ENCODE measurements around the gene SEMA6B. TPM values are rescaled to one million over a fixed set of nuclear protein-coding genes. Genes with fewer than 3 reads are reported as not detected.

Gene SEMA6B
- total RNA-seq, 4 donors from 2014 or later = 3.7 to 22.5 (median 14.2) TPM

DNA sequence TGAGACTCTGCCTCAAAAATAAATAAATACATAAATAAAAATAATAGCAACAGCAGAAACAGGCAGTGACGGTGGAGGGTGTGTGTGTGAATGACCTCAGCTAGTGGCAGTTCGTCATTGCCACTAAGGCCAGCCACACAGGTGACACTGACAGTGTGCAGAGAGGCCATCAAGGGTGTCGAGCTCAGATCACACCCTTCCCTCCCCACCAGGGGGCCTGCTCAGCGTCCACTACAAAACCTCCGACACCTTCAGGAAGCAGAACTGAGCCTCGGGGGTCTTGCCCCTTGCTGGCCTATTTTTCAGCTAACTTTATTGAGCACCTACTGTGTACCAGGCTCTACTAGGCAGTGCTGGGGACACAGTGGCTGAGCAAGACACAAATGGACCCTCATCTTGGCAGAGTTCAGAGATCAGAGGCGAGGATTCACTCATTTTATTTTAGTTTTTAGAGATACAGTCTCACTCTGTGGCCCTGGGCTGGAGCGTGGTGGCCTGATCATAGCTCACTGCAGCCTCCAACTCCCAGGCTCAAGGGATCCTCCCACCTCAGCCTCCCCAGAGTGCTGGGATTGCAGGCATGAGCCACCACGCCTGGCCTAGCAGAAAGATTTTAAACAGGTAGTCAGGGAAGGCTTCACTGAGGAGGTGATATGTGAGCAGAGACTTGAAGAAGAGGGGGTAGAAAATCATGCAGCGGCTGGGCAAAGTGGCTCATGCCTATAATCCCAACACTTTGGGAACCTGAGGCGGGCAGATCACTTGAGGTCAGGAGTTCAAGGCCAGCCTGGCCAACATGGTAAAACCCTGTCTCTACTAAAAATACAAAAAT lies 30.3 kb upstream of the SEMA6B start:
- DNase-seq (ENCODE audit: extremely low spot score) = no peak
- Histone ChIP-seq H3K4me1 (peaks cover 2 to 3% (median 3%) of the 10 kb centered on the region in 4 donors), H3K27me3 (peaks cover 0 to 73% (median 8%) of the 10 kb centered on the region in 4 donors), H3K36me3 (no peaks in the 10 kb centered on the region), H3K27ac (replicated peaks in 1 of 4) (no peak overlapping the region), H3K4me3 (no peak overlapping the region), H3K9me3 (no peaks in the 10 kb centered on the region)
- TF ChIP-seq POLR2A (IDR thresholded peaks at IDR 0.05; ENCODE audit: low read depth) (no peak), CTCF (IDR thresholded peaks at IDR 0.05) (peak in 1 of 3 experiments; percentile 22)
- 60% methylated on average over 10 of the region's 11 CpGs for WGBS
- intact Hi-C loops (cut with DNase I) = no loop called here

DNA sequence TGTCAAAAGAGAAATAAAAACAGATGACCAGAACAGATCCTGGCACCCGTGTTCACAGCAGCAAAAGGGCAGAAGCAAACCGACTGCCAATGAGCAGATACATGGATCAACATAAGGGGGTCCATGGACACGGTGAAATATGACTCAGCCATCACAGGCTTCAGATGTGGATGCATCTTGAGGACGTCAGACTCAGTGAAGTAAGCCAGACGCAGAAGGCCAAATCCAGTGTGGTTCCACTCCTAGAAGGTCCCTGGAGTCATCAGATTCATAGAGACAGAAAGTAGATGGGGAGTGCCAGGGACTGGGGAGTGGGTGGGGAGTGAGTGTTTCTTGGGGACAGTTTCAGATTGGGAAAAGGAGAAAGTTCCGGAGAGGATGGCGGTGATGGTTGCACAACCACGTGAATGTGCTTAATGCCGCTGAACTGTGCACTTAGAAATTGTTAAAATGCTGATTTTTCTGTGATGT lies 28.8 kb upstream of the SEMA6B start:
- no peak overlapping the region for H3K4me3 ChIP-seq
- H3K27me3 ChIP-seq = peaks cover 0 to 78% (median 21%) of the 10 kb centered on the region in 4 donors
- no peaks in the 10 kb centered on the region for H3K36me3 ChIP-seq
- WGBS = 65% methylated on average over 9 of the region's 9 CpGs
- no peak overlapping the region for H3K27ac ChIP-seq (replicated peaks in 1 of 4)
- no peaks in the 10 kb centered on the region for H3K9me3 ChIP-seq
- TF ChIP-seq POLR2AphosphoS5 (IDR thresholded peaks at IDR 0.05) = no peak
- no peak for TF ChIP-seq EP300 (IDR thresholded peaks at IDR 0.05)
- TF ChIP-seq CTCF (IDR thresholded peaks at IDR 0.05) = no peak
- intact Hi-C loops (cut with DNase I) = no loop called here
- peaks cover 12 to 16% (median 14%) of the 10 kb centered on the region in 4 donors for H3K4me1 ChIP-seq
- no peak for DNase-seq (ENCODE audit: extremely low spot score)

DNA sequence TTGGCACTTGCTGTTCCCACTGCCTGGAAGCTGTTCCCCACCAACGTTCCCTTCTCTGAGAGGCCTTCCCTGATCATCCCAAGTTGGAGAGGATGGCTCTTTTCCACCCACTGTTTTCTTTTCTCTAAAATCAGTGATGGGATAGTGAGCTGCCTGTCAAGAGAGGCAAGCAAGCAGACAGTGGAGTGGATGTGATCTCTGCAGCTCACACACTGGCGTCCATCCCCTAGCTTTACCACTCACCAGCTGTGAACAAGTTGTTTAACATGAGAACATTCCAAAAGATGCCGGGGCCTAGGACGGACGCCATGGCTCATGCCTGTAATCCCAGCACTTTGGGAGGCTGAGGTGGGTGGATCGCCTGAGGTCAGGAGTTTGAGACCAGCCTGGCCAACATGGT lies 28.0 kb upstream of the SEMA6B start:
- no peak for DNase-seq (ENCODE audit: extremely low spot score)
- Histone ChIP-seq H3K27me3 (peaks cover 0 to 78% (median 22%) of the 10 kb centered on the region in 4 donors), H3K27ac (replicated peaks in 1 of 4) (no peak overlapping the region), H3K9me3 (no peaks in the 10 kb centered on the region), H3K4me3 (no peak overlapping the region), H3K36me3 (no peaks in the 10 kb centered on the region), H3K4me1 (peaks cover 12 to 16% (median 14%) of the 10 kb centered on the region in 4 donors)
- 82% methylated on average over 6 of the region's 6 CpGs for WGBS
- intact Hi-C loops (cut with DNase I) = no loop called here
- no peak for TF ChIP-seq EP300 (IDR thresholded peaks at IDR 0.05)
- TF ChIP-seq CTCF (IDR thresholded peaks at IDR 0.05) = no peak
- TF ChIP-seq POLR2A (IDR thresholded peaks at IDR 0.05; ENCODE audit: low read depth) = no peak
- TF ChIP-seq POLR2AphosphoS5 (IDR thresholded peaks at IDR 0.05) = no peak

- H3K36me3 ChIP-seq = no peaks in the 10 kb centered on the region
- peaks cover 12 to 20% (median 18%) of the 10 kb centered on the region in 4 donors for H3K4me1 ChIP-seq
- 81% methylated on average over 6 of the region's 6 CpGs for WGBS
- H3K27me3 ChIP-seq = peaks cover 0 to 78% (median 29%) of the 10 kb centered on the region in 4 donors
- intact Hi-C loops (cut with DNase I) = no loop called here
- no peak overlapping the region for H3K4me3 ChIP-seq
- no peak overlapping the region for H3K27ac ChIP-seq (replicated peaks in 1 of 4)
- TF ChIP-seq POLR2AphosphoS5 (IDR thresholded peaks at IDR 0.05) (no peak), CTCF (IDR thresholded peaks at IDR 0.05) (no peak), EP300 (IDR thresholded peaks at IDR 0.05) (no peak), POLR2A (IDR thresholded peaks at IDR 0.05; ENCODE audit: low read depth) (no peak)
- no peaks in the 10 kb centered on the region for H3K9me3 ChIP-seq
- DNase-seq (ENCODE audit: extremely low spot score) = no peak
Observed at GRCh38 chr19:4586691-4587090, 27.2 kb upstream of the SEMA6B start.

Data from esophagus muscularis mucosa (tissue), 4 donors.